Amygdala (tissue), 56 donors: ENCODE data around the gene TIRAP.
"Not testable (repeated sequence)": the region's sequence is repeated elsewhere in the genome, so short reads cannot be mapped to it uniquely, and the experiment has no call there.

ENCODE experiments used
- DNase-seq, 56 donors: peaks; one replicate each; lab custom pipeline; 2025; lab: John Stamatoyannopoulos, UW

TIRAP gene, protein sequence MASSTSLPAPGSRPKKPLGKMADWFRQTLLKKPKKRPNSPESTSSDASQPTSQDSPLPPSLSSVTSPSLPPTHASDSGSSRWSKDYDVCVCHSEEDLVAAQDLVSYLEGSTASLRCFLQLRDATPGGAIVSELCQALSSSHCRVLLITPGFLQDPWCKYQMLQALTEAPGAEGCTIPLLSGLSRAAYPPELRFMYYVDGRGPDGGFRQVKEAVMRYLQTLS

GRCh38 chr11:126282736-126283591 lies at the start of gene TIRAP:
Gene TIRAP (plus strand): TSS chr11:126283093. CDS start chr11:126290895, 7,802 bp downstream.
- DNase-seq, result peak in 40 of 56 donors; percentile 14 to 68 (median 45)

DNA sequence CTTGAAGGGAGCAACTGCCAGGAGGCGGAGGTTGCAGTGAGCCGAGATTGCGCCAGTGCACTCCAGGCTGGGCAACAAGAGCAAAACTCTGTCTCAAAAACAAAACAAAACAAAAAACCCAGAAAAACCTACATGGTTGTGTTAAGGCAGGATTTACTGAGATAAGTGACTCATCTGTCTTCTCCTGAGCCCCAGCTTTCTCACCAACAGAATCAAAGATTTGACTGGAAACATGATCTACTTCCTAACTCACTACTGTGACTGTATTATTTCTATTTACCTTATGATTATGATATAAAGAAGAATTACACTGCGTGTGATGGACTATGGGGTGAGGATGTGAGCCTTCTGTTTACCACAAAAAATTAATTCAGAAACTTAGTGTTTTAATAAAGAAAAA lies 49.5 kb upstream of the TIRAP start:
- no peak for DNase-seq

DNA sequence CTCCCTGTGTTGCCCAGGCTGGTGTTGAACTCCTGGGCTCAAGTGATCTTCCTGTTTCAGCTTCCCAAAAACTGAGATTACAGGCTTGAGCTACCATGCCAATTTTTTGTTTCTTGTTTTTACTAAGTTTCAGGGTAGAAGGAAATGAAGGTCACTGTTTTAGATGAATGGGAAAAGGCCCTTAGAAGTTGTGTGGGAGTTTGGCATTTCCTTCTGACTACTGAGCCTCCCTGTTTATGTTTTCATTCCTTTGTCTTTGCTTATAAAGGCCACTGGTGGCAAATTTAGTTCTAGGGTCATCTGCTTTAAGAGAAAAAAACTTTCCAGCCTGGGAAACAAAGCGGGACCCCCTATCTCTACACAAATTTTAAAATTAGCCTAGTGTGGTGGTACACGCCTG lies 36.3 kb upstream of the TIRAP start:
- DNase-seq, result no peak

- no peak for DNase-seq
These were observed 29.6 kb upstream of the TIRAP start for GRCh38 chr11:126253265-126253664.

GRCh38 chr11:126254819-126255218 lies 28.1 kb upstream of the TIRAP start:
- DNase-seq, result no peak

DNA sequence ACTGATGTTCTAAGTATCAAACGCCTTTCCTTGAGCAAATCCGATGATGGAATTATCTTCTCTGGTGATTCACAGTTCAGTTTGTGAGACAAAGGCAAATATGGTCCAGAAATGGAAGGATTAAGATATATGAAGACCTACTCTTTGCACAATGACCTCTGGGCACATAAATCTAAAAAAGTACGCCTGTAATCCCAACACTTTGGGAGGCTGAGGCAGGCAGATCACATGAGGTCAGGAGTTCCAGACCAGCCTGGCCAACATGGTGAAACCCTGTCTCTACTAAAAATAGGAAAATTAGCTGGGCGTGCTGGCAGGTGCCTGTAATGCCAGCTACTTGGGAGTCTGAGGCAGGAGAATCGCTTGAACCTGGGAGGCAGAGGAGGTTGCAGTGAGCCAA lies 27.4 kb upstream of the TIRAP start:
- not testable (repeated sequence) for DNase-seq

DNA sequence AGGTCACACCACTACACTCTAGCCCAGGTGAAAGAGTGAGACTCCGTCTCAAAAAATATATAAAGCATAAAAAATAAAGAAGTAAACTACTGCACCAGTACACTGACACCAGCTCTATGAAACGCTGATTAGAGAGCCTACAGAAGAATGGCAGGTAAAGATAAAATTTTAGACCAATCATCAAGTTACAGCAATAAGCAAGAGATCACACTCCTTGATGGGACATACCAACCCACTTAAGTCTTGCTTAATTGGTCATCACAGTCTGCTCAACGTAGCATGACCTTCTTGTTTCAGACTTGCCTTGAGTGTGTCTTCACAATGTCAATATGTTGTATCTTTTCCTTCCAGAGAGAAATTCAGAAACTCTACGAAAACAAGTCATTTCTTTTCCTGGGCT lies 26.7 kb upstream of the TIRAP start:
- DNase-seq, result no peak

- DNase-seq, result no peak
These were observed 25.7 kb upstream of the TIRAP start for GRCh38 chr11:126257144-126257543.

DNA sequence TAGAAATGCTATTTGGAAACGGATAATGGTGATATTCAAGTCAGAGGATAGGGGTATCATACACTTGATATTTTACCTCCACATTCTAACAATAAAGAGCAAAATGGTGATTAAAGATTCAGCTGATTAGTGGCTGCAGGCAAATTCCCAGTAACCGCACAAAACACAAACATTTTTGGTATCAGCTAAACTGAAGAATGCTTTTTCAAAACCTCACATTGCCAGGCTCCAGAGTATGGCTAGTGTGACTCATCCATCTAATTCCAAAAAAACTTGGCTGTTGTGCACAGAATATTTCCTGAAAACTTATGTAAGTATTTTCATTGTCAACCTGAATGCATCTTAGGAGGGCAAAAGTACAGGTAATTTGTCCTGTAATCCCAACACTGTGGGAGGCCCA lies 25.1 kb upstream of the TIRAP start:
- DNase-seq, result no peak

DNA sequence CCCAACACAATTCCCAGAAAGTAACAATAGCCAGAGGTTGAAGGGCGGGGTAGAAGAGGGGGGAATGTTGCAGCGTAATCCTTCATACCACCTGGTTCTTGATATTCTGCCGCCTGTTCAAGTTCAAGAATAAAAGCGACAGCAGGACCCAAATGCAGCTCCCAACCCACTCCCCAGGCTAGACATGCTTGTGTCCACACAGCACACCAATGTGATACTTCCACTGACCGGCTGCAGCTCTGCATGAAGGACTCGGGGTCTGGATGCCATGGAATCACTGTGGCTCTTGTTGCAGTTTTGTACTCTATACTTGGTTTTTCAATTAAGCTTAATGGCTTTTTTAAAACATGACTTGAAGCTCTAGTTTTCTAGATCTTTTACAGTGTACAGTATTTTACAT lies 20.7 kb upstream of the TIRAP start:
- DNase-seq, result no peak

DNA sequence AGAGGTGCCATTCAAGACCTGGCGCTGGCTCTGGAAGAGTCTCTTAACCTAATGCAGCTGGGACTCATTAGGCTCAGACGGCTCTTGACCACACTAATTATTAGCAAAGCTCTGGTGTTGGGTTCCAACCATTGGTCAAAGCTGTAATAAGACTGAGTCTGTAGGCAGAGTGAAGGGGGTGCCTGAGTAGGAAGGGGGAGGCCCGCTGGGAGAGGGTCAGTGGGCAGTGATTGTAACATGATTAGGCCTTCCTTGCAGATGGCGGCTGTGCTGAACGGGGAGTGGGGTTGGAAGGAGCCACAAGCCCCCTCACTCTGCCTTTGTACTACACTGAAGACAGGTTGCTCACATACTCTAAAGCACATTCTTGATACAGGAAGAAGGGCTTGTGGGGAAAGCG lies 19.4 kb upstream of the TIRAP start:
- no peak for DNase-seq

- no peak for DNase-seq
These were observed 17.1 kb upstream of the TIRAP start for GRCh38 chr11:126265811-126266210.

- no peak for DNase-seq
These were observed 15.2 kb upstream of the TIRAP start for GRCh38 chr11:126267650-126268049.

GRCh38 chr11:126268361-126268707 lies 14.6 kb upstream of the TIRAP start:
- DNase-seq, result no peak

- DNase-seq, result peak; percentile 87 to 100 (median 98)
These were observed 13.9 kb upstream of the TIRAP start, which contains the start of the genes FOXRED1 and SRPRA for GRCh38 chr11:126268708-126269579. Gene FOXRED1 (plus strand): TSS chr11:126269154. CDS start chr11:126269207, 53 bp downstream. Gene SRPRA (minus strand): TSS chr11:126268895. CDS start chr11:126268804, 91 bp downstream.

GRCh38 chr11:126277322-126277721 lies 5.6 kb upstream of the TIRAP start:
- no peak for DNase-seq

DNA sequence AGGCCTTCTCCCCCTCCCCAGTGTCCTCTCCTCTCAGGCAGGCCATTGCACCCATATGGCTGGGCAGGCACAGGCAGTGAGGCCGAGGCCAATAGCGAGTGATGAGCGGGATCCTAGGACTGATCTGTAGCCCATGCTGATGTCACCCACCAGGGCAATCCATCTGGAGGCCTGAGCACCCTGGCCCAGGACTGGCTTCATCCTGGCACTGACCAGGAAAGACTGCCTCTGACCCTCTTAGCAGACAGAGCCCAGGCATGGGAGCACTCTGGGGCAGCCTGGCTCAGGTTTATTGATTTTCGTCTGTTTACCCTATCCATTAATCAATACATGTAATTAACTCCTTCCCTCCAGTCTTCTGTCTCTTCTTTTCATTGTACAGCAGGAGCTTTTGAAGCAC lies 5.1 kb upstream of the TIRAP start:
- DNase-seq, result no peak

DNA sequence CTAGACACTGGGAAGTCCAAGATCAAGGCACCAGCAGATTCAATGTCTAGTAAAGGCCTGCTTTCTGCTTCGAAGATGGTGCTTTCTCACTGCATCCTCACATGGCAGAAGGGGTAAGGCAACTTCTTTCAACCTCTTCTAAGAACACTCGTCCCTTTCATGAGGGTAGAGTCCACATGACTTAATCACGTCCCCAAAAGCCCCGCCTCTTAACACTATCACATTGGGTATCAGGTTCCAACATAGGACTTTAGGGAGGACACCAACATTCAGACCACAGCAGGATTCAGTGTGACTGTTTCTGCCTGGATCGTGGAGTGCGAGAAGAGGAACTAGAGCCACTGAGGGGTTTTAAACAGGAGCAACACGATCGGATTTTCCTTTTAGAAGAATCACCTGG lies 3.7 kb upstream of the TIRAP start:
- no peak for DNase-seq

GRCh38 chr11:126280595-126280994 lies 2.3 kb upstream of the TIRAP start:
- no peak for DNase-seq

DNA sequence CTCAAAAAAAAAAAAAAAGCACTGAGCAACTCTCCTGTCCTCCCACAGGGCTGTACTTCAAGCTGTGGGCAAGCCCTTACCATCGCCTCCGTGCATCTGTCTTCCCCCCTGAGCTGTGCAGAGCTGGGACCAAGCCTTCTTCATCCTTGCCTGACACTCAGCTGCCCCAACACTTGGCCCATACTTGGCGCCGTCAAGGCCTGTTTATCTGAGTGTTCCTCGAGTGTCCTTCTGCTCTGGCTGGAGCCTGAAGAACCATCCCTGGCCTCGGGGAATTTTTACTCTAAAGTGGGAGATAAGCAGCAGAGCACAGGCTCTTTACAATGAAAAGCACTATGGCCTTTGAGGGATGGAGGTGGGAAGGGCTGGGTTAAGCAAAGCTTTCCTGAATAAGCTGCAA lies 1.6 kb upstream of the TIRAP start:
- no peak for DNase-seq

- DNase-seq, result no peak
These were observed 1.2 kb upstream of the TIRAP start for GRCh38 chr11:126281666-126282175.
